Calu3 (cell line): ENCODE data around the gene LAMB4. TPM values are rescaled to one million over a fixed set of nuclear protein-coding genes. Genes with fewer than 3 reads are reported as not detected.

Experiments
- BruUV-seq: library from RNA; stranded (reverse); fragments of 400-500 nt; replicated peaks from 2 replicates; lab custom pipeline; 2021; lab: Mats Ljungman, UMichigan
- CTCF ChIA-PET: fragments of 300-600 bp; sonication (Branson Sonifier 250); formaldehyde crosslinking; loops from one replicate; lab custom pipeline; 2022; ENCODE audit warnings: antibody characterized with exemption; lab: Charles Lee
- DNase-seq: peaks from one replicate; pipeline ENCODE4 v3.0.0; 2022
- H3K27ac Mint-ChIP-seq: one replicate; pipeline ENCODE4 v1.8.0; 2022; ENCODE audit warnings: mixed read lengths; ENCODE audit not compliant: unreplicated experiment
- H3K27me3 Mint-ChIP-seq: one replicate; pipeline ENCODE4 v1.8.0; 2022; ENCODE audit warnings: mixed read lengths; ENCODE audit not compliant: unreplicated experiment
- H3K36me3 Mint-ChIP-seq: one replicate; pipeline ENCODE4 v1.8.0; 2022; ENCODE audit warnings: mild to moderate bottlenecking, moderate library complexity, mixed read lengths; ENCODE audit not compliant: insufficient read depth, unreplicated experiment
- H3K4me1 Mint-ChIP-seq: one replicate; pipeline ENCODE4 v1.8.0; 2022; ENCODE audit warnings: mild to moderate bottlenecking, low read depth, mixed read lengths; ENCODE audit not compliant: unreplicated experiment
- H3K4me3 Mint-ChIP-seq: one replicate; pipeline ENCODE4 v1.8.0; 2022; ENCODE audit warnings: mild to moderate bottlenecking, low read depth, moderate library complexity, mixed read lengths; ENCODE audit not compliant: unreplicated experiment
- H3K9me3 Mint-ChIP-seq: one replicate; pipeline ENCODE4 v1.8.0; 2022; ENCODE audit warnings: low read depth, mixed read lengths; ENCODE audit not compliant: unreplicated experiment
- intact Hi-C: fragments of 100-400 bp; cut with micrococcal nuclease; formaldehyde crosslinking; loops from one replicate; pipeline ENCODE4 v1.10.0; 2022; ENCODE audit not compliant: unreplicated experiment
- total RNA-seq: library from RNA; stranded (reverse); gene quantifications from 2 replicates; pipeline ENCODE4 v1.2.3, GENCODE V29; 2022
- TF ChIP-seq, protein P1 (sequence below): fragments of 200-600 bp; IDR thresholded peaks from one replicate; pipeline ENCODE4 v1.8.0; 2022; ENCODE audit warnings: antibody characterized with exemption; ENCODE audit not compliant: unreplicated experiment

LAMB4 gene
- total RNA-seq, 1 experiment from 2014 or later: not detected

- CTCF ChIA-PET: no interaction called here
- BruUV-seq: no TSS peak
Measured at GRCh38 chr7:107977048-107977447, 153.1 kb downstream of the LAMB4 start.

GRCh38 chr7:107976620-107977019 is 153.5 kb downstream of the LAMB4 start:
- no peak overlapping the region for H3K27ac Mint-ChIP-seq
- peaks cover 16% of the 10 kb centered on the region for H3K36me3 Mint-ChIP-seq
- no peak overlapping the region for H3K4me3 Mint-ChIP-seq
- no TSS peak for BruUV-seq
- no peaks in the 10 kb centered on the region for H3K4me1 Mint-ChIP-seq
- no peak for DNase-seq
- no peaks in the 10 kb centered on the region for H3K9me3 Mint-ChIP-seq
- no peaks in the 10 kb centered on the region for H3K27me3 Mint-ChIP-seq
- TF ChIP-seq, protein P1, sequence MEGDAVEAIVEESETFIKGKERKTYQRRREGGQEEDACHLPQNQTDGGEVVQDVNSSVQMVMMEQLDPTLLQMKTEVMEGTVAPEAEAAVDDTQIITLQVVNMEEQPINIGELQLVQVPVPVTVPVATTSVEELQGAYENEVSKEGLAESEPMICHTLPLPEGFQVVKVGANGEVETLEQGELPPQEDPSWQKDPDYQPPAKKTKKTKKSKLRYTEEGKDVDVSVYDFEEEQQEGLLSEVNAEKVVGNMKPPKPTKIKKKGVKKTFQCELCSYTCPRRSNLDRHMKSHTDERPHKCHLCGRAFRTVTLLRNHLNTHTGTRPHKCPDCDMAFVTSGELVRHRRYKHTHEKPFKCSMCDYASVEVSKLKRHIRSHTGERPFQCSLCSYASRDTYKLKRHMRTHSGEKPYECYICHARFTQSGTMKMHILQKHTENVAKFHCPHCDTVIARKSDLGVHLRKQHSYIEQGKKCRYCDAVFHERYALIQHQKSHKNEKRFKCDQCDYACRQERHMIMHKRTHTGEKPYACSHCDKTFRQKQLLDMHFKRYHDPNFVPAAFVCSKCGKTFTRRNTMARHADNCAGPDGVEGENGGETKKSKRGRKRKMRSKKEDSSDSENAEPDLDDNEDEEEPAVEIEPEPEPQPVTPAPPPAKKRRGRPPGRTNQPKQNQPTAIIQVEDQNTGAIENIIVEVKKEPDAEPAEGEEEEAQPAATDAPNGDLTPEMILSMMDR: no peak
- intact Hi-C loops: no loop called here
- CTCF ChIA-PET: no interaction called here

More at GRCh38 chr7:107977048-107977447, 153.1 kb downstream of the LAMB4 start:
- intact Hi-C loops: no loop called here
- H3K27me3 Mint-ChIP-seq: no peaks in the 10 kb centered on the region
- H3K9me3 Mint-ChIP-seq: no peaks in the 10 kb centered on the region
- H3K27ac Mint-ChIP-seq: no peak overlapping the region
- H3K36me3 Mint-ChIP-seq: peaks cover 13% of the 10 kb centered on the region
- TF ChIP-seq, protein P1: no peak
- no peak overlapping the region for H3K4me3 Mint-ChIP-seq
- DNase-seq: no peak
- no peaks in the 10 kb centered on the region for H3K4me1 Mint-ChIP-seq

- CTCF ChIA-PET: no interaction called here
- Mint-ChIP-seq H3K9me3 (no peaks in the 10 kb centered on the region), H3K27me3 (no peaks in the 10 kb centered on the region)
Measured at GRCh38 chr7:107975394-107976013, 154.7 kb downstream of the LAMB4 start.

DNA sequence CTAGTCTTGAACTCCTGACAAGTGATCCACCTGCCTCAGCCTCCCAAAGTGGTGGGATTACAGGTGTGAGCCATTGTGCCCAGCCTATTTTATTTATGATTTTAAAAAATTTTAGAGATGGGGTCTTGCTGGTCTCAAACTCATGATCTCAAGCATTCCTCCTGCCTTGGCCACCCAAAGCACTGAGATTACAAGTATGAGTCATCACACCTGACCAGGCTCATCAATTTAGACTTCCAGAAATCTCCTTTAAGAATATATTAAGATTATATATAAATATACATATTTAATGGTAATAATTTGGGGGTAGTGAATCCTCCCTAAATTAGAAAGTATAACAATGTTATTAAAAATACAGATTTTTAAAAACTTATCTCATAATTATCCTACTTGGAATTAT is 156.3 kb downstream of the LAMB4 start:
- Mint-ChIP-seq H3K4me3 (no peak overlapping the region), H3K36me3 (peaks cover 27% of the 10 kb centered on the region), H3K27ac (no peak overlapping the region), H3K9me3 (no peaks in the 10 kb centered on the region), H3K27me3 (no peaks in the 10 kb centered on the region), H3K4me1 (no peaks in the 10 kb centered on the region)
- DNase-seq: no peak
- CTCF ChIA-PET: no interaction called here
- no TSS peak for BruUV-seq
- TF ChIP-seq, protein P1: no peak
- intact Hi-C loops: no loop called here

More at GRCh38 chr7:107975394-107976013, 154.7 kb downstream of the LAMB4 start:
- Mint-ChIP-seq H3K27ac (no peak overlapping the region), H3K36me3 (peaks cover 20% of the 10 kb centered on the region), H3K4me1 (no peaks in the 10 kb centered on the region), H3K4me3 (no peak overlapping the region)
- intact Hi-C loops: no loop called here
- TF ChIP-seq, protein P1: no peak
- DNase-seq: no peak
- no TSS peak for BruUV-seq

Other genes with a start within 250 kb of the LAMB4 start
- 56.5 and 58.0 TPM in 2 replicates for gene DLD, start 239.2 kb downstream of the LAMB4 start, total RNA-seq
- 181 and 240 TPM in 2 replicates for gene LAMB1, start 127.2 kb downstream of the LAMB4 start, total RNA-seq